Measurements from ENCODE around the gene ALG11.

GRCh38 chr13:51995677-51996551, 16.3 kb upstream of the ALG11 start:
- TF ChIP-seq CTCF (IDR thresholded peaks at IDR 0.05), result no peak
- no peak for TF ChIP-seq ZFX (IDR thresholded peaks at IDR 0.05; ENCODE audit: borderline replicate concordance)
